Fibroblast of mammary gland (primary cell): Measurements from ENCODE around the gene CENPH.
A peak's percentile ranks its signal among the peaks of the same experiment; 100 is the strongest.
"Not testable (repeated sequence)": the region's sequence is repeated elsewhere in the genome, so short reads cannot be mapped to it uniquely, and the experiment has no call there.

Experiments used
- DNase-seq: peaks from one replicate; pipeline ENCODE4 v3.0.0-alpha.2; 2010; ENCODE audit warnings: low read depth
- H3K4me3 ChIP-seq: 2 replicates; pipeline ENCODE4 v1.5.1; 2011; ENCODE audit warnings: low read depth, mild to moderate bottlenecking, low read length, moderate library complexity; ENCODE audit not compliant: control insufficient read depth
- CTCF ChIP-seq: conservative IDR thresholded peaks from 2 replicates; pipeline ENCODE4 v1.5.1; 2011; ENCODE audit warnings: low read depth, low read length, inconsistent platforms; ENCODE audit not compliant: control insufficient read depth, insufficient read depth

Gene CENPH

GRCh38 chr5:69245031-69245430, 55.6 kb downstream of the CENPH start:
- no peak for TF ChIP-seq CTCF
- DNase-seq = no peak
- H3K4me3 ChIP-seq = no peak overlapping the region

GRCh38 chr5:69248019-69248418, 58.6 kb downstream of the CENPH start:
- TF ChIP-seq CTCF = no peak
- no peak for DNase-seq
- H3K4me3 ChIP-seq = no peak overlapping the region

- no peak overlapping the region for H3K4me3 ChIP-seq
- no peak for TF ChIP-seq CTCF
- DNase-seq = no peak
Measured at GRCh38 chr5:69250593-69250992, 61.2 kb downstream of the CENPH start.

- no peak overlapping the region for H3K4me3 ChIP-seq
- TF ChIP-seq CTCF = no peak
Measured at GRCh38 chr5:69252437-69252836, 63.1 kb downstream of the CENPH start.

GRCh38 chr5:69255940-69256339, 66.6 kb downstream of the CENPH start:
- peak; percentile 61 for DNase-seq
- H3K4me3 ChIP-seq = not testable (repeated sequence)

More at GRCh38 chr5:69252437-69252836, 63.1 kb downstream of the CENPH start:
- DNase-seq = no peak

- TF ChIP-seq CTCF = no peak
- DNase-seq = no peak
- H3K4me3 ChIP-seq = no peak overlapping the region
Measured at GRCh38 chr5:69257577-69257976, 68.2 kb downstream of the CENPH start.
